IMR-90 (cell line): ENCODE data around the gene ZNF408. TPM values are rescaled to one million over a fixed set of nuclear protein-coding genes. Genes with fewer than 3 reads are reported as not detected.

Experiments
- ATAC-seq: fragments of 200-7000 bp; cut with Tn5 transposase; 2 replicates; pipeline ENCODE4 v1.9.1; 2020; ENCODE audit warnings: low read depth, mild to moderate bottlenecking, moderate library complexity
- BruUV-seq: library from RNA; stranded (reverse); fragments of 400-500 nt; replicated peaks from 2 replicates; lab custom pipeline; 2021; lab: Mats Ljungman, UMichigan
- CTCF ChIA-PET: fragments of 300-600 bp; formaldehyde crosslinking; extraction: SDS; loops from one replicate; lab custom pipeline; 2021; ENCODE audit warnings: antibody characterized with exemption; lab: Yijun Ruan, JAX
- POLR2A ChIA-PET: fragments of 300-600 bp; sonication (Branson Sonifier 250); formaldehyde crosslinking; loops from one replicate; lab custom pipeline; 2022; ENCODE audit warnings: antibody characterized with exemption; ENCODE audit not compliant: unreplicated experiment; lab: Charles Lee
- DNase-seq: peaks from one replicate; pipeline ENCODE4 v3.0.0; 2013
- H2AFZ ChIP-seq: replicated peaks from 2 replicates; pipeline ENCODE3; 2013; ENCODE audit warnings: low read length, mild to moderate bottlenecking; ENCODE audit not compliant: poor library complexity
- H2AK5ac ChIP-seq: 2 replicates; pipeline ENCODE4 v1.6.1; 2013; ENCODE audit warnings: low read depth, low read length, inconsistent platforms
- H2AK9ac ChIP-seq: replicated peaks from 2 replicates; pipeline ENCODE3; 2013; ENCODE audit warnings: mild to moderate bottlenecking, low read depth, low read length, moderate library complexity; ENCODE audit not compliant: poor library complexity
- H2BK120ac ChIP-seq: 2 replicates; pipeline ENCODE4 v1.6.1; 2013; ENCODE audit warnings: low read depth, low read length, inconsistent platforms
- H2BK15ac ChIP-seq: 3 replicates; pipeline ENCODE4 v1.6.1; 2013; ENCODE audit warnings: low read depth, low read length, inconsistent platforms
- H2BK20ac ChIP-seq: 2 replicates; pipeline ENCODE4 v1.6.1; 2013; ENCODE audit warnings: low read depth, mild to moderate bottlenecking, inconsistent platforms, low read length, moderate library complexity
- H2BK5ac ChIP-seq: 2 replicates; pipeline ENCODE4 v1.6.1; 2013; ENCODE audit warnings: mild to moderate bottlenecking, low read depth, low read length, inconsistent platforms; ENCODE audit not compliant: poor library complexity, severe bottlenecking
- H3K14ac ChIP-seq: replicated peaks from 2 replicates; pipeline ENCODE4 v1.6.1; 2013; ENCODE audit warnings: low read depth, low read length, inconsistent platforms
- H3K18ac ChIP-seq: 2 replicates; pipeline ENCODE4 v1.6.1; 2013; ENCODE audit warnings: low read depth, low read length, control low read depth
- H3K23ac ChIP-seq: 2 replicates; pipeline ENCODE4 v1.6.1; 2013; ENCODE audit warnings: low read depth, low read length, inconsistent platforms
- H3K27ac ChIP-seq: 2 replicates; pipeline ENCODE4 v1.5.1; 2013; ENCODE audit warnings: mild to moderate bottlenecking, control low read depth, low read length; ENCODE audit not compliant: insufficient read depth
- H3K27me3 ChIP-seq: 2 replicates; pipeline ENCODE4 v1.6.1; 2013; ENCODE audit warnings: low read length; ENCODE audit not compliant: control insufficient read depth, insufficient read depth
- H3K36me3 ChIP-seq: 2 replicates; pipeline ENCODE4 v1.6.1; 2013; ENCODE audit warnings: low read length, mixed read lengths; ENCODE audit not compliant: control insufficient read depth, insufficient read depth
- H3K4ac ChIP-seq: 2 replicates; pipeline ENCODE4 v1.6.1; 2013; ENCODE audit warnings: low read depth, low read length, inconsistent platforms
- H3K4me1 ChIP-seq: 2 replicates; pipeline ENCODE4 v1.6.1; 2013; ENCODE audit warnings: low read length, mixed read lengths; ENCODE audit not compliant: control insufficient read depth, insufficient read depth
- H3K4me2 ChIP-seq: 2 replicates; pipeline ENCODE4 v1.6.1; 2013; ENCODE audit warnings: low read depth, mild to moderate bottlenecking, control low read depth, low read length, moderate library complexity
- H3K4me3 ChIP-seq: 2 replicates; pipeline ENCODE4 v1.5.1; 2013; ENCODE audit warnings: low read depth, mild to moderate bottlenecking, control low read depth, low read length, moderate library complexity; ENCODE audit not compliant: insufficient read depth
- H3K56ac ChIP-seq: 2 replicates; pipeline ENCODE4 v1.6.1; 2013; ENCODE audit warnings: low read length, inconsistent platforms; ENCODE audit not compliant: insufficient read depth; ENCODE audit errors: extremely low read depth
- H3K79me1 ChIP-seq, 2 experiments: 2 replicates each; pipeline ENCODE4 v1.6.1; 2013; ENCODE audit warnings: low read length in 2 of 2, inconsistent platforms in 1 of 2, low read depth in 1 of 2
- H3K9ac ChIP-seq: 2 replicates; pipeline ENCODE4 v1.6.1; 2013; ENCODE audit warnings: low read depth, low read length, control low read depth
- H3K9me1 ChIP-seq: 2 replicates; pipeline ENCODE4 v1.6.1; 2013; ENCODE audit warnings: low read length, inconsistent platforms; ENCODE audit not compliant: insufficient read depth
- H3K9me3 ChIP-seq: 2 replicates; pipeline ENCODE4 v1.6.1; 2013; ENCODE audit warnings: low read length; ENCODE audit not compliant: control insufficient read depth, insufficient read depth
- H4K20me1 ChIP-seq: 2 replicates; pipeline ENCODE4 v1.6.1; 2013; ENCODE audit warnings: low read length, inconsistent platforms; ENCODE audit not compliant: insufficient read depth
- H4K5ac ChIP-seq: 2 replicates; pipeline ENCODE4 v1.6.1; 2013; ENCODE audit warnings: mild to moderate bottlenecking, low read depth, low read length, control low read depth
- H4K8ac ChIP-seq, 2 experiments: 2 replicates each; pipeline ENCODE4 v1.6.1; 2013; ENCODE audit warnings: low read depth in 2 of 2, low read length in 2 of 2, control low read depth in 1 of 2, inconsistent platforms in 1 of 2
- H4K91ac ChIP-seq: 2 replicates; pipeline ENCODE4 v1.6.1; 2013; ENCODE audit warnings: low read depth, low read length, inconsistent platforms; ENCODE audit not compliant: insufficient read depth
- FOS ChIP-seq: fragments of 150-350 bp; IDR thresholded peaks from 2 replicates; pipeline ENCODE4 v1.6.1; 2016; ENCODE audit warnings: low read depth, low read length
- MAFK ChIP-seq: IDR thresholded peaks from 2 replicates; pipeline ENCODE4 v1.6.1; 2012; ENCODE audit warnings: low read depth, low read length, improper control_type of control experiment
- NFE2L2 ChIP-seq: fragments of 150-350 bp; IDR thresholded peaks from 2 replicates; pipeline ENCODE4 v1.6.1; 2016; ENCODE audit warnings: low read depth, mild to moderate bottlenecking, low read length
- WGBS, 2 experiments: methylation state at CpG; one replicate each; pipeline versions ENCODE4 v1.1.5 to v1.1.7; 2013; ENCODE audit warnings: missing lambda C conversion rate in 2 of 2; ENCODE audit not compliant: insufficient read length in 1 of 2; ENCODE audit errors: extremely low coverage in 2 of 2; 5-methylcytosine and 5-hydroxymethylcytosine counted together
- dilution Hi-C: fragments of 300-500 bp; cut with HindIII; formaldehyde crosslinking; loops from one replicate; pipeline ENCODE4 v1.14.3; 2018; ENCODE audit warnings: low sequenced_read_pairs; ENCODE audit not compliant: unreplicated experiment
- in situ Hi-C: fragments of 300-500 bp; cut with MboI; formaldehyde crosslinking; loops from 3 replicates; pipeline ENCODE4 v1.14.3; 2019; ENCODE audit warnings: low sequenced_read_pairs, inconsistent platforms, mixed read lengths
- intact Hi-C: fragments of 100-400 bp; cut with micrococcal nuclease; formaldehyde crosslinking; loops from 2 replicates; pipeline ENCODE4 v1.10.0; 2022
- polyA plus RNA-seq, 3 experiments: library from polyadenylated mRNA; depleted of rRNA; stranded (reverse); fragments of >200 nt; gene quantifications; 2 replicates each; pipeline ENCODE4 v1.2.3, GENCODE V29; 2012; ENCODE audit warnings: low replicate concordance in 1 of 3
- total RNA-seq: library from RNA; depleted of rRNA; stranded (reverse); fragments of >200 nt; gene quantifications from 2 replicates; pipeline ENCODE4 v1.2.3, GENCODE V29; 2012
- TF ChIP-seq, protein P1 (sequence below): fragments of 150-350 bp; IDR thresholded peaks from 2 replicates; pipeline ENCODE4 v1.6.1; 2016; ENCODE audit warnings: low read depth, mild to moderate bottlenecking, low read length, moderate library complexity, borderline replicate concordance

ZNF408 gene
- total and polyA plus RNA-seq, 2 of the 4 experiments (the other 2 are of a cell fraction): 9.5 to 11.1 TPM

DNA sequence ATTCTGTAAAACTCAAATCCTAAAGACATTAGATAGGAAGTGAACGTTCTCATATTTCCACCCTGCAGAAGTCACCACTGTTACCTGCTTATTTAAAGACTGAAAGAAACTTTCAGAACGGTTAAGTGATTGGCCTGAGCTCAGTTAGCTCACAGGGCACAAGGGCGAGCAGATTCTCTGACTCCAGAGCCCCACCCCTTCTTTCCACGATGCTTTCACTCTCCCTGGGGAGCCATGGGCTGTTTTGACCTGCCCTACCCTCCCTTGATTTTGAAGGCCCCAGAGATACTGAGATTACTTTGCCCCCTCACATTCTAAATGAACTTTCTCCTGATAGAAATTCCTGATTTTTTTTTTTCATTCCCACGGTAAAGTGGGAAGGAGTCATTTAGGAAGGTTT is 34.3 kb upstream of the ZNF408 start:
- no peak overlapping the region for H4K5ac ChIP-seq
- H3K56ac ChIP-seq: no peak overlapping the region
- no peak overlapping the region for H3K9ac ChIP-seq
- CTCF ChIA-PET: interaction anchor here (0.5 kb wide), 1 partner anchor 32 kb away, joined by 3 read pairs; no protein-coding TSS in a partner anchor
- peaks cover 12% of the 10 kb centered on the region for H3K9me1 ChIP-seq
- no peak overlapping the region for H2AK5ac ChIP-seq
- H3K36me3 ChIP-seq: peaks cover 55% of the 10 kb centered on the region
- no peaks in the 10 kb centered on the region for H3K27me3 ChIP-seq
- H4K8ac ChIP-seq: no peak overlapping the region
- H3K18ac ChIP-seq: no peak overlapping the region
- no peaks in the 10 kb centered on the region for H3K9me3 ChIP-seq
- peaks cover 0 to 8% of the 10 kb centered on the region in 2 experiments; a peak in 2 of 4 replicates for H3K79me1 ChIP-seq
- dilution Hi-C loops: no loop called here
- no peak overlapping the region for H2BK15ac ChIP-seq
- WGBS, 2 experiments: 80% methylated on average over 2 of the region's 5 CpGs; no CpG with 5 or more reads in 1 of the 2 experiments
- H3K27ac ChIP-seq: no peak overlapping the region
- H3K4ac ChIP-seq: no peak overlapping the region
- no peak overlapping the region for H3K23ac ChIP-seq
- POLR2A ChIA-PET: no interaction called here
- no TSS peak for BruUV-seq
- TF ChIP-seq FOS (no peak), MAFK (no peak), NFE2L2 (no peak)
- TF ChIP-seq, protein P1, sequence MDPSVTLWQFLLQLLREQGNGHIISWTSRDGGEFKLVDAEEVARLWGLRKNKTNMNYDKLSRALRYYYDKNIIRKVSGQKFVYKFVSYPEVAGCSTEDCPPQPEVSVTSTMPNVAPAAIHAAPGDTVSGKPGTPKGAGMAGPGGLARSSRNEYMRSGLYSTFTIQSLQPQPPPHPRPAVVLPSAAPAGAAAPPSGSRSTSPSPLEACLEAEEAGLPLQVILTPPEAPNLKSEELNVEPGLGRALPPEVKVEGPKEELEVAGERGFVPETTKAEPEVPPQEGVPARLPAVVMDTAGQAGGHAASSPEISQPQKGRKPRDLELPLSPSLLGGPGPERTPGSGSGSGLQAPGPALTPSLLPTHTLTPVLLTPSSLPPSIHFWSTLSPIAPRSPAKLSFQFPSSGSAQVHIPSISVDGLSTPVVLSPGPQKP: no peak
- H2AK9ac ChIP-seq: no peak overlapping the region
- no peak overlapping the region for H2BK20ac ChIP-seq
- H2BK120ac ChIP-seq: no peak overlapping the region
- no peak overlapping the region for H4K91ac ChIP-seq
- H2BK5ac ChIP-seq: no peak overlapping the region
- in situ Hi-C loops: no loop called here
- H2AFZ ChIP-seq: no peak overlapping the region
- no peak for ATAC-seq
- no peak overlapping the region for H3K4me3 ChIP-seq
- intact Hi-C loops: no loop called here
- H3K14ac ChIP-seq: no peak overlapping the region
- peaks cover 5% of the 10 kb centered on the region for H3K4me1 ChIP-seq
- no peaks in the 10 kb centered on the region for H4K20me1 ChIP-seq
- no peak overlapping the region for H3K4me2 ChIP-seq
- no peak for DNase-seq
